SKM-1 treated with dmso at 0.1 percent for 144 hours (cell line): Measurements from ENCODE around the gene HMGCS2.

ENCODE experiments used
- DNase-seq: peaks from one replicate; lab custom pipeline; 2025; ENCODE audit not compliant: unreplicated experiment; lab: John Stamatoyannopoulos, UW

Gene HMGCS2

DNA sequence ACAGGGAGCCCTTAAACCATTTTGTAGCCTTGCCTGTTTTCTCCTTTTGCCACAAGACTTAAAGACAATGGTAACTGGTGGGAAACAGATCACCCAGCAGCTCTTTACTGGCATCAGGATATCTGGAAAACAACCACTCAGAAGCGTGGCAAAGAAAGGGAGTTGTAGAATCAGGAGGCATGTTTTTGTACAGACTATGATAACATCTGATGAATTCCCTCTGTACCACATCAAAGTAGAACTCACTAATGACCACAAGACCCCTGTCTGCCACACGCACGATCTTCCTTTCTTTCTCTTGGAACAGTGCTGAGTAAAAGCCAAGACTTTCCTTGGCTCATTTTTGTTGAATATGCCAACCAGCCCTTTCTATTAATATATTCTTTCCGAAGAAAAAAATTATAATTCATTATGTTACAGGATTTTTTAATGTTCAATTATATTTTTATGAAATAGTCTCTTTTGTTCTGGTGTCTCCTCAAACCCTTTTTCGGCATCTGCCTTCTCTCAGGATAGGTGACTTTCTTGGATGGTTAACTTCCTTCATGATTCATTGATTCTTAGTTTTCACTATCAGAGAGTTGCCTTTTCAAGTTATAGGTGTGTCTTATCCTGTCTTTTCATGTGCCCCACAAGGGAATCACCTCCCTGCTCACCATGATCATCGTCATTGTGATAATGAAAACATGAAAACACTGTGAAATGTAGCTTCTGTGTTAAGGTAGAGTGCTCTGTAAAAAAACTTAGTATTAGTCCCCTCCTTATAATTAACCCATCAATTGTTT, 64.8 kb downstream of the HMGCS2 start:
- no peak for DNase-seq

- DNase-seq: no peak
These were observed 66.3 kb downstream of the HMGCS2 start for GRCh38 chr1:119702384-119702783.

GRCh38 chr1:119701659-119702058, 67.0 kb downstream of the HMGCS2 start:
- DNase-seq: no peak

DNA sequence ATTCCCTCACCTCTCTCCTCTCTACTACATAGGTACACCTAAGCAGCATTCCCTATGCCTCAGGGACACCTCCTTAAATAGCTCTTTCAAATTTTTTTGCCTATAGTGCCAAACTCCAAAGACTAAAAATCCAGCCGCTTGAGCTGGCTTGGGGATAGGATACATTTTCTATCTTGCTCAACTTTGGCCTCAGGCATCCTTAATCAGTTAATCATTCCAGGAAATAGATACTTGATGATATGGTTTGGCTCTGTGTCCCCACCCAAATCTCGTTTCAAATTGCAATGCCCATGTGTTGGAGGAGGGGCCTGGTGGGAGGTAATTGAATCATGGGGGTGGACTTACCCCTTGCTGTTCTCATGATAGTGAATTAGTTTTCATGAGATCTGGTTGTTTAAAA, 68.4 kb downstream of the HMGCS2 start:
- DNase-seq: no peak
